ENCODE results near the gene HMGCS2. TPM values are rescaled to one million over a fixed set of nuclear protein-coding genes. Genes with fewer than 3 reads are reported as not detected.
A peak's percentile ranks its signal among the peaks of the same experiment; 100 is the strongest.

The HMGCS2 gene
- total RNA-seq, 2 donors from 2014 or later = 6.0 TPM; not detected in 1

DNA sequence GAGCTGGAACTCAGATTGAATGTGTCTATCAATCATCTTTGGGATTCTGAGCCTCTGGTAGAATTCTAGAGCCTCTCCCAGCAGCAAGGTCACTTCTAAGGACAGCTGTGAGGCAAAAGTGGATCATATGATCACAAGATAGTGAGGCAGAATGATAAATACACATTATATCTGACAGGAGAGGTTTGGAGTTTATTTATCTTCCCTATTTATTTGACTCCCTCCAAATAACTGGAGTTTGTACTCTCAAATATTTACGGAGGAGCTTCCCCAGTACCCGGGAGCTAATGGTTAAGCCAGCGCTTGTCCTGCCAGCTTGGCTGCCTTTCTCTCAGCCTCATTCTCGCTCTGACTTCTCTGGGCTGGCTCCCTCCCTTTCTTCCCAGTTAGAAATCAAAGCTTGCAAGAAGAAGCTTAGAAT, 2.3 kb downstream of the HMGCS2 start:
- Histone ChIP-seq H3K27ac (peak overlapping the region in 2 of 4 donors; percentile 4 to 24), H3K4me1 (peaks cover 29% of the 10 kb centered on the region), H3K36me3 (replicated peaks in 1 of 2; ENCODE audit: insufficient read depth in 1 of 2, low read depth in 2 of 2) (no peaks in the 10 kb centered on the region), H3K4me3 (no peak overlapping the region), H3K27me3 (no peaks in the 10 kb centered on the region), H3K9me3 (no peaks in the 10 kb centered on the region)
- 9 to 14% methylated on average over 4 of the region's 4 CpGs for WGBS, 2 donors
- intact Hi-C loops (cut with DNase I) = no loop called here
- DNase-seq (peak in 3 of 4 donors; percentile 41 to 58 (median 44)), ATAC-seq (peak; percentile 68)
- TF ChIP-seq, protein P1, sequence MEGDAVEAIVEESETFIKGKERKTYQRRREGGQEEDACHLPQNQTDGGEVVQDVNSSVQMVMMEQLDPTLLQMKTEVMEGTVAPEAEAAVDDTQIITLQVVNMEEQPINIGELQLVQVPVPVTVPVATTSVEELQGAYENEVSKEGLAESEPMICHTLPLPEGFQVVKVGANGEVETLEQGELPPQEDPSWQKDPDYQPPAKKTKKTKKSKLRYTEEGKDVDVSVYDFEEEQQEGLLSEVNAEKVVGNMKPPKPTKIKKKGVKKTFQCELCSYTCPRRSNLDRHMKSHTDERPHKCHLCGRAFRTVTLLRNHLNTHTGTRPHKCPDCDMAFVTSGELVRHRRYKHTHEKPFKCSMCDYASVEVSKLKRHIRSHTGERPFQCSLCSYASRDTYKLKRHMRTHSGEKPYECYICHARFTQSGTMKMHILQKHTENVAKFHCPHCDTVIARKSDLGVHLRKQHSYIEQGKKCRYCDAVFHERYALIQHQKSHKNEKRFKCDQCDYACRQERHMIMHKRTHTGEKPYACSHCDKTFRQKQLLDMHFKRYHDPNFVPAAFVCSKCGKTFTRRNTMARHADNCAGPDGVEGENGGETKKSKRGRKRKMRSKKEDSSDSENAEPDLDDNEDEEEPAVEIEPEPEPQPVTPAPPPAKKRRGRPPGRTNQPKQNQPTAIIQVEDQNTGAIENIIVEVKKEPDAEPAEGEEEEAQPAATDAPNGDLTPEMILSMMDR (IDR thresholded peaks at IDR 0.05) = no peak
- TF ChIP-seq POLR2A (IDR thresholded peaks at IDR 0.05) = no peak

DNA sequence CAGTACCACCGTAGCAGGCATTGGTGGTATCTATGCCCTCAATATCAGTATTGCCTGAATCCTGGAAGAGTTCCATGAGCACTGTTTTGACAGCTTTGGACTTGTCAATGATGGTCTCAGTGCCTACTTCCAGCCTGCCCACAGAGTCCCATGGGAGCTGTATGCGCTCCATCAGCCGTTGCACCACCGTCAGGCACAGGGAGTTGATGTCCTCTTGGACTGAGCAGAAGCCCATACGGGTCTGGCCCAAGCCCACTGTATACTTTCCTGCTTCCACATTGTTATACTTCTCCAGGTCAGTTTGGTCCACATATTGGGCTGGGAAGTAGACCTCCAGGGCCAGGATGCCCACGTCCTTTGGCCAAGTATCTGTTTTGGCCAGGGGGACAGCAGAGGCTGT, 4.5 kb downstream of the HMGCS2 start:
- TF ChIP-seq, protein P1 (IDR thresholded peaks at IDR 0.05) = no peak
- TF ChIP-seq POLR2A (IDR thresholded peaks at IDR 0.05) = no peak
- Histone ChIP-seq H3K4me1 (peaks cover 26% of the 10 kb centered on the region), H3K27ac (no peak overlapping the region), H3K9me3 (no peaks in the 10 kb centered on the region), H3K4me3 (no peak overlapping the region), H3K27me3 (no peaks in the 10 kb centered on the region), H3K36me3 (replicated peaks in 1 of 2; ENCODE audit: insufficient read depth in 1 of 2, low read depth in 2 of 2) (no peaks in the 10 kb centered on the region)
- DNase-seq (no peak), ATAC-seq (no peak)
- 82 to 91% methylated on average over 6 of the region's 6 CpGs for WGBS, 2 donors
- intact Hi-C loops (cut with DNase I) = no loop called here

DNA sequence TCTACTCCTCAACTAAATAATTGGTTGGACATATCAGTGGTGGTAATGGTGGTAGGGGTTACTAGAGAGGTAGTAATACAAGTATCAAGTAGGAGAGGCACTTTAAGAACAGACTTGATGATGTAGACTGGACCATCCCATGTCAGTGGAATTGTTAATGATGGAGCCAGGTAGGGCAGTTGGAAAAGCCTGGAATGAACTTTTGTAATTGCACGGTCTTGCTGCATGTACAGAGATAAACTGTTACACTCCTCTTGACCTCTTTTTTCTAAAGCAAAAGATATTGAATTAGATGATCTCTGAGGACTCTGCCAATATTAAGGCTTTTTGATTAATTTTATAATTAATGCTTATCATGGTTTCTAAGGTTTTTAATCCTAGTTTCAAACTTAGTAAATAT, 5.8 kb downstream of the HMGCS2 start:
- H3K27me3 ChIP-seq = no peaks in the 10 kb centered on the region
- H3K4me3 ChIP-seq = no peak overlapping the region
- H3K36me3 ChIP-seq (replicated peaks in 1 of 2; ENCODE audit: insufficient read depth in 1 of 2, low read depth in 2 of 2) = no peaks in the 10 kb centered on the region
- ATAC-seq = no peak
- 85 to 93% methylated on average over 1 of the region's 1 CpG for WGBS, 2 donors
- no peaks in the 10 kb centered on the region for H3K9me3 ChIP-seq
- peaks cover 14% of the 10 kb centered on the region for H3K4me1 ChIP-seq
- no peak for DNase-seq
- intact Hi-C loops (cut with DNase I) = no loop called here
- TF ChIP-seq, protein P1 (IDR thresholded peaks at IDR 0.05) = no peak
- TF ChIP-seq POLR2A (IDR thresholded peaks at IDR 0.05) = no peak
- no peak overlapping the region for H3K27ac ChIP-seq

DNA sequence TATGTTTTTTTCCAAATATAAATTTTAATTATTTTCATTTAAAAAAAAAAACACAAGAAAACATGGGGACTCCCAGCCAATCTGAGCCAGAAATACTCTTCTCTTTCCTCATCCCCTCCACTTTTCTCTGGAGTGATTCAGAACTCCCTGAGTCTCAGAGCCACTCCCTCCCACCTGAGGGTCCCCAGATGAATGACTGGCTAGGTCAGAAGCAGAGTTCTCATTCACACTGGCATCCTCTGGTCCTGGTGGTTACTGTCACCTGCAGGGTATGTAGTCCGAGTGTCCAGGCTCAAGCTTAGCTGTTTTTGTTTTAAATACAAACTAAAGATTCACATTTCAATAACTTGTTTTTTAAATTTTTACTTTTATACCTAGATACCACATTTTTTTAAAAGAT, 6.3 kb downstream of the HMGCS2 start:
- no peaks in the 10 kb centered on the region for H3K36me3 ChIP-seq (replicated peaks in 1 of 2; ENCODE audit: insufficient read depth in 1 of 2, low read depth in 2 of 2)
- ATAC-seq (no peak), DNase-seq (no peak)
- H3K9me3 ChIP-seq = no peaks in the 10 kb centered on the region
- peaks cover 14% of the 10 kb centered on the region for H3K4me1 ChIP-seq
- 89 to 100% methylated on average over 1 of the region's 1 CpG for WGBS, 2 donors
- no peak overlapping the region for H3K4me3 ChIP-seq
- intact Hi-C loops (cut with DNase I) = no loop called here
- no peaks in the 10 kb centered on the region for H3K27me3 ChIP-seq
- no peak overlapping the region for H3K27ac ChIP-seq
- TF ChIP-seq POLR2A (IDR thresholded peaks at IDR 0.05) = no peak
- TF ChIP-seq, protein P1 (IDR thresholded peaks at IDR 0.05) = no peak

DNA sequence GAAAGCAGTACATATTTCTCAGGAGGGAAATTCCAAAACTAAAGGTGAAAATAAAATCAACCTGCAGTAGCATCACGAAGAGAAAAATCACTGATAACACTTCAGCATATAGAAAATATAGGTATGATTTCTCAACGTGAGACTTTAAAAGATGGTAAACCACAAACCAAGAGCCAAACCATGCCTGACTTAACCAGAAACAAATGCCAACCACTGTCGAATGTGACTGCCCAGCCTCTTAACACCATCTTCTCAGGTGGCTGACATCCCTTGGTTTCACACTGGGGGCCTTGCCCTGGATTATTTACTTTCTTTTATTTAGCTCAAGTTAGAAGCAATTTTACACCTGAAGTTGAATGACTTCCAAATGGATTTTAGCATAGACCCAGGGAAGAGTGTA, 10.1 kb downstream of the HMGCS2 start:
- TF ChIP-seq POLR2A (IDR thresholded peaks at IDR 0.05) = no peak
- TF ChIP-seq, protein P1 (IDR thresholded peaks at IDR 0.05) = no peak
- intact Hi-C loops (cut with DNase I) = no loop called here

More for the DNA sequence above, 10.1 kb downstream of the HMGCS2 start:
- no peaks in the 10 kb centered on the region for H3K36me3 ChIP-seq (replicated peaks in 1 of 2; ENCODE audit: insufficient read depth in 1 of 2, low read depth in 2 of 2)
- no peak overlapping the region for H3K4me3 ChIP-seq
- H3K4me1 ChIP-seq = no peaks in the 10 kb centered on the region
- H3K27me3 ChIP-seq = no peaks in the 10 kb centered on the region
- no peak overlapping the region for H3K27ac ChIP-seq
- ATAC-seq (no peak), DNase-seq (no peak)
- no peaks in the 10 kb centered on the region for H3K9me3 ChIP-seq
- 69 to 76% methylated on average over 3 of the region's 3 CpGs for whole genome bisulfite sequencing, 2 donors

Measured in body of pancreas (tissue), 4 donors.